ENCODE data around the gene SORT1. TPM values are rescaled to one million over a fixed set of nuclear protein-coding genes. Genes with fewer than 3 reads are reported as not detected.
A peak's percentile ranks its signal among the peaks of the same experiment; 100 is the strongest.

SORT1 gene
- total and polyA plus RNA-seq, 2 of the 4 experiments (the other 2 are of a cell fraction) = 15.8 to 16.7 TPM

- no peak for DNase-seq
- H4K8ac ChIP-seq (ENCODE audit: low read depth in 2 of 2, low read length in 2 of 2) = no peak overlapping the region
- intact Hi-C loops (cut with micrococcal nuclease) = loop anchor here (5.0 kb wide), 1 partner anchor 271 kb away; no protein-coding TSS in a partner anchor
- no peak overlapping the region for H4K91ac ChIP-seq (ENCODE audit: insufficient read depth, low read depth, low read length)
- no peak for TF ChIP-seq CHD1 (IDR thresholded peaks at IDR 0.05; ENCODE audit: low read depth, low read length)
- TF ChIP-seq MAZ (IDR thresholded peaks at IDR 0.05; ENCODE audit: borderline replicate concordance, low read depth, low read length) = no peak
- no peak for TF ChIP-seq BHLHE40 (IDR thresholded peaks at IDR 0.05; ENCODE audit: low read depth, low read length)
- TF ChIP-seq FOS (IDR thresholded peaks at IDR 0.05; ENCODE audit: low read depth, low read length) = no peak
- no peak for TF ChIP-seq CTCF (conservative IDR thresholded peaks at IDR 0.05; ENCODE audit: low read depth, low read length)
- TF ChIP-seq, protein P1, sequence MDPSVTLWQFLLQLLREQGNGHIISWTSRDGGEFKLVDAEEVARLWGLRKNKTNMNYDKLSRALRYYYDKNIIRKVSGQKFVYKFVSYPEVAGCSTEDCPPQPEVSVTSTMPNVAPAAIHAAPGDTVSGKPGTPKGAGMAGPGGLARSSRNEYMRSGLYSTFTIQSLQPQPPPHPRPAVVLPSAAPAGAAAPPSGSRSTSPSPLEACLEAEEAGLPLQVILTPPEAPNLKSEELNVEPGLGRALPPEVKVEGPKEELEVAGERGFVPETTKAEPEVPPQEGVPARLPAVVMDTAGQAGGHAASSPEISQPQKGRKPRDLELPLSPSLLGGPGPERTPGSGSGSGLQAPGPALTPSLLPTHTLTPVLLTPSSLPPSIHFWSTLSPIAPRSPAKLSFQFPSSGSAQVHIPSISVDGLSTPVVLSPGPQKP (IDR thresholded peaks at IDR 0.05; ENCODE audit: borderline replicate concordance, low read depth, low read length) = no peak
- TF ChIP-seq RFX5 (IDR thresholded peaks at IDR 0.05; ENCODE audit: low read depth, low read length) = no peak
- no peak for TF ChIP-seq MAFK (IDR thresholded peaks at IDR 0.05; ENCODE audit: low read depth, low read length)
- POLR2A ChIA-PET (ENCODE audit: unreplicated experiment) = no interaction called here
- H3K4ac ChIP-seq (ENCODE audit: low read depth, low read length) = no peak overlapping the region
- H2BK20ac ChIP-seq (ENCODE audit: low read depth, low read length) = no peak overlapping the region
- H4K5ac ChIP-seq (ENCODE audit: low read depth, low read length) = no peak overlapping the region
- H2AK9ac ChIP-seq (replicated peaks; ENCODE audit: low read depth, low read length, poor library complexity) = peak overlapping the region; percentile 48
- H3K4me1 ChIP-seq (ENCODE audit: control insufficient read depth, insufficient read depth, low read length) = no peaks in the 10 kb centered on the region
- CTCF ChIA-PET = interaction anchor here (1.6 kb wide), 1 partner anchor 138 kb away, joined by 4 read pairs; no protein-coding TSS in a partner anchor
- no peaks in the 10 kb centered on the region for H3K27me3 ChIP-seq (ENCODE audit: control insufficient read depth, insufficient read depth, low read length)
- no peaks in the 10 kb centered on the region; the same call in 1 of the 2 replicates for H3K9me1 ChIP-seq (ENCODE audit: insufficient read depth, low read length)
- no peak overlapping the region for H2AK5ac ChIP-seq (ENCODE audit: low read depth, low read length)
- no peaks in the 10 kb centered on the region for H3K79me1 ChIP-seq (ENCODE audit: low read depth in 1 of 2, low read length in 2 of 2)
- dilution Hi-C loops (cut with HindIII; ENCODE audit: low sequenced_read_pairs, unreplicated experiment) = no loop called here
- H3K36me3 ChIP-seq (ENCODE audit: control insufficient read depth, insufficient read depth, low read length) = no peaks in the 10 kb centered on the region
- WGBS, 2 experiments (ENCODE audit: extremely low coverage in 2 of 2, insufficient read length in 1 of 2) = 100% methylated on average over 1 of the region's 6 CpGs; no CpG with 5 or more reads in 1 of the 2 experiments
- H3K9ac ChIP-seq (ENCODE audit: low read depth, low read length) = no peak overlapping the region
- no peak overlapping the region for H3K56ac ChIP-seq (ENCODE audit: extremely low read depth, insufficient read depth, low read length)
- BruUV-seq (replicated peaks) = no TSS peak
- H3K18ac ChIP-seq (ENCODE audit: low read depth, low read length) = no peak overlapping the region
- no peak overlapping the region for H3K23ac ChIP-seq (ENCODE audit: low read depth, low read length)
- no peak overlapping the region for H3K4me2 ChIP-seq (ENCODE audit: low read depth, low read length)
- no peak overlapping the region for H2BK5ac ChIP-seq (ENCODE audit: low read depth, low read length, poor library complexity, severe bottlenecking)
- no peaks in the 10 kb centered on the region for H4K20me1 ChIP-seq (ENCODE audit: insufficient read depth, low read length)
- no peak overlapping the region for H3K27ac ChIP-seq (ENCODE audit: insufficient read depth, low read length)
- no peak overlapping the region for H3K14ac ChIP-seq (replicated peaks; ENCODE audit: low read depth, low read length)
- H3K9me3 ChIP-seq (ENCODE audit: control insufficient read depth, insufficient read depth, low read length) = no peaks in the 10 kb centered on the region
- H2BK120ac ChIP-seq (ENCODE audit: low read depth, low read length) = no peak overlapping the region
- no peak for ATAC-seq (ENCODE audit: low read depth)
- H2AFZ ChIP-seq (replicated peaks; ENCODE audit: low read length, poor library complexity) = no peak overlapping the region
- in situ Hi-C loops (cut with MboI; ENCODE audit: low sequenced_read_pairs) = loop anchor here (10.0 kb wide), 1 partner anchor 273 kb away; the partner anchor contains the start of gene GPR61
- H3K4me3 ChIP-seq (ENCODE audit: insufficient read depth, low read depth, low read length) = no peak overlapping the region
- H2BK15ac ChIP-seq (ENCODE audit: low read depth, low read length) = no peak overlapping the region
These were observed 136.1 kb downstream of the SORT1 start for GRCh38 chr1:109261578-109261977.
